MCF 10A (cell line): ENCODE measurements around the gene TMSB15C. TPM values are rescaled to one million over a fixed set of nuclear protein-coding genes. Genes with fewer than 3 reads are reported as not detected.
"Not testable (repeated sequence)": the region's sequence is repeated elsewhere in the genome, so short reads cannot be mapped to it uniquely, and the experiment has no call there.

Source experiments
- BruUV-seq: library from RNA; stranded (reverse); fragments of 400-500 nt; replicated peaks from 2 replicates; lab custom pipeline; 2021; lab: Mats Ljungman, UMichigan
- CTCF ChIA-PET: fragments of 300-600 bp; sonication (Branson Sonifier 250); formaldehyde crosslinking; extraction: SDS; loops from one replicate; lab custom pipeline; 2021; ENCODE audit warnings: antibody characterized with exemption, inconsistent platforms; lab: Yijun Ruan, JAX
- POLR2A ChIA-PET: fragments of 300-600, 350-650 bp; sonication (Branson Sonifier 250); formaldehyde crosslinking; extraction: SDS; loops from one replicate; lab custom pipeline; 2020; ENCODE audit warnings: antibody characterized with exemption, inconsistent platforms; lab: Yijun Ruan, JAX
- DNase-seq: peaks from one replicate; pipeline ENCODE4 v3.0.0-alpha.2; 2018; ENCODE audit not compliant: unreplicated experiment
- H3K27ac Mint-ChIP-seq: one replicate; pipeline ENCODE4 v1.8.0; 2022; ENCODE audit warnings: mild to moderate bottlenecking, low read depth, mixed read lengths; ENCODE audit not compliant: unreplicated experiment
- H3K27me3 Mint-ChIP-seq: one replicate; pipeline ENCODE4 v1.8.0; 2022; ENCODE audit warnings: mixed read lengths; ENCODE audit not compliant: insufficient read depth, unreplicated experiment
- H3K36me3 Mint-ChIP-seq: one replicate; pipeline ENCODE4 v1.8.0; 2022; ENCODE audit warnings: mild to moderate bottlenecking, moderate library complexity, mixed read lengths; ENCODE audit not compliant: insufficient read depth, unreplicated experiment
- H3K4me1 Mint-ChIP-seq: one replicate; pipeline ENCODE4 v1.8.0; 2022; ENCODE audit warnings: mixed read lengths; ENCODE audit not compliant: insufficient read depth, unreplicated experiment
- H3K4me3 Mint-ChIP-seq: one replicate; pipeline ENCODE4 v1.8.0; 2022; ENCODE audit warnings: mild to moderate bottlenecking, moderate library complexity, mixed read lengths; ENCODE audit not compliant: unreplicated experiment
- H3K9me3 Mint-ChIP-seq: one replicate; pipeline ENCODE4 v1.8.0; 2022; ENCODE audit warnings: mixed read lengths; ENCODE audit not compliant: unreplicated experiment
- intact Hi-C: fragments of 100-400 bp; cut with micrococcal nuclease; formaldehyde crosslinking; loops from 2 replicates; pipeline ENCODE4 v1.14.1; 2022
- total RNA-seq: library from RNA; stranded (reverse); gene quantifications from 2 replicates; pipeline ENCODE4 v1.2.3, GENCODE V29; 2022
- TF ChIP-seq, protein P1 (sequence below): fragments of 200-600 bp; IDR thresholded peaks from one replicate; pipeline ENCODE4 v1.8.0; 2022; ENCODE audit warnings: antibody characterized with exemption, mild to moderate bottlenecking; ENCODE audit not compliant: unreplicated experiment

TMSB15C gene
- total RNA-seq, 1 experiment from 2014 or later = 1.3 TPM

DNA sequence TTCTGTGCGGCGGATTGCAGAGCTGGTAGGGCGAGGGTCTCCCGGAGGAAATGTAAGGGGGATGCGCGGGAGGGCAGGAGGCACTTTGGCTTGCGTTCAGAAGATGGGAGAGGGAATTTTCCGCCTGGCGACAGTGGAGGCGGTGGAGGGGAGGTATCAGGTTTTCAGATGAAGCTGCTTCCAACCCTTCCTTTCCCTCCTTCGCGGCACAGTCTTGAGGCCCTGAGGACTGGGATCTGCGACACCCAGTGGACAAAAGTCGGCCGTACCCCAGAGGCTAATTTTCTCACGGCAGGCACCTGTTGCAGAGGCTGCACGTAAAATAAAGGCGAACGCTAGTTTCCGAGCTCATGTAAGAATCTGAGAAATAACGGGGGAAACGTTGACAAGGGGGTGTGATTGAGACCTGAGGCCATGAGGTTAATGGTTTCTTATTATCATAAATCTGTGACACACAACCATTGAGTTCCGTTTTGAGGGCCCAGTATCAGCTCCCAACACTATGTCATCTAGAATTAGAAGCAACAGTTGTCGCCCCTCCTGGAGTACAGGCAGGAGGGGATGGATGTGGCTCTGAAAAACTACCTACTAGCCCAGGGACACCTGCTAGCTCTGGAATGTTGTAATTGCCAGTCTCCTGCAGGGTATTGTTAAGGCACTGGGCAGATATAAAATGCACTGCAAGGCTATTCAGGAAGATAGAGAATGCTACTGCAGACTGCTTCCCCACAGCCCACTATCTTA lies 37.4 kb upstream of the TMSB15C start:
- BruUV-seq = no TSS peak
- no peaks in the 10 kb centered on the region for H3K9me3 Mint-ChIP-seq
- DNase-seq = peak; percentile 63

GRCh38 chrX:104112326-104112951 lies 36.4 kb upstream of the TMSB15C start, which contains the start of gene ZCCHC18:
ZCCHC18 (plus strand) TSS chrX:104112523; CDS start chrX:104114112, 1,589 bp downstream.
- intact Hi-C loops = loop anchor here (2.0 kb wide), 1 partner anchor 426 kb away; the partner anchor contains the start of gene MORF4L2
- H3K9me3 Mint-ChIP-seq = no peaks in the 10 kb centered on the region
- no peak within 1 kb of the TSS for H3K27ac Mint-ChIP-seq
- H3K4me3 Mint-ChIP-seq = peak within 1 kb of the TSS; percentile 76
- BruUV-seq = no TSS peak
- H3K27me3 Mint-ChIP-seq = peaks cover 80% of the 10 kb centered on the region
- ChIA-PET POLR2A (no interaction called here), CTCF (interaction anchor here (0.6 to 2.0 kb wide), 8 partner anchors 9 to 440 kb away, joined by 3 to 11 read pairs (median 4); no protein-coding TSS in a partner anchor)
- DNase-seq = peak; percentile 13
- peaks cover 8% of the 10 kb centered on the region for H3K4me1 Mint-ChIP-seq
- TF ChIP-seq, protein P1, sequence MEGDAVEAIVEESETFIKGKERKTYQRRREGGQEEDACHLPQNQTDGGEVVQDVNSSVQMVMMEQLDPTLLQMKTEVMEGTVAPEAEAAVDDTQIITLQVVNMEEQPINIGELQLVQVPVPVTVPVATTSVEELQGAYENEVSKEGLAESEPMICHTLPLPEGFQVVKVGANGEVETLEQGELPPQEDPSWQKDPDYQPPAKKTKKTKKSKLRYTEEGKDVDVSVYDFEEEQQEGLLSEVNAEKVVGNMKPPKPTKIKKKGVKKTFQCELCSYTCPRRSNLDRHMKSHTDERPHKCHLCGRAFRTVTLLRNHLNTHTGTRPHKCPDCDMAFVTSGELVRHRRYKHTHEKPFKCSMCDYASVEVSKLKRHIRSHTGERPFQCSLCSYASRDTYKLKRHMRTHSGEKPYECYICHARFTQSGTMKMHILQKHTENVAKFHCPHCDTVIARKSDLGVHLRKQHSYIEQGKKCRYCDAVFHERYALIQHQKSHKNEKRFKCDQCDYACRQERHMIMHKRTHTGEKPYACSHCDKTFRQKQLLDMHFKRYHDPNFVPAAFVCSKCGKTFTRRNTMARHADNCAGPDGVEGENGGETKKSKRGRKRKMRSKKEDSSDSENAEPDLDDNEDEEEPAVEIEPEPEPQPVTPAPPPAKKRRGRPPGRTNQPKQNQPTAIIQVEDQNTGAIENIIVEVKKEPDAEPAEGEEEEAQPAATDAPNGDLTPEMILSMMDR = no peak
- no peaks in the 10 kb centered on the region for H3K36me3 Mint-ChIP-seq

More for the DNA sequence above, 37.4 kb upstream of the TMSB15C start:
- POLR2A ChIA-PET = no interaction called here
- CTCF ChIA-PET = interaction anchor here (0.6 to 2.0 kb wide), 9 partner anchors 8 to 362 kb away, joined by 3 to 11 read pairs (median 3); no protein-coding TSS in a partner anchor
- Mint-ChIP-seq H3K36me3 (no peaks in the 10 kb centered on the region), H3K4me3 (peak overlapping the region; percentile 76), H3K4me1 (peaks cover 8% of the 10 kb centered on the region), H3K27me3 (peaks cover 80% of the 10 kb centered on the region), H3K27ac (no peak overlapping the region)
- intact Hi-C loops = loop anchor here (1.0 to 2.0 kb wide), 2 partner anchors 268 to 427 kb away; partner anchors contain the start of gene MORF4L2
- TF ChIP-seq, protein P1 = peak; percentile 29

DNA sequence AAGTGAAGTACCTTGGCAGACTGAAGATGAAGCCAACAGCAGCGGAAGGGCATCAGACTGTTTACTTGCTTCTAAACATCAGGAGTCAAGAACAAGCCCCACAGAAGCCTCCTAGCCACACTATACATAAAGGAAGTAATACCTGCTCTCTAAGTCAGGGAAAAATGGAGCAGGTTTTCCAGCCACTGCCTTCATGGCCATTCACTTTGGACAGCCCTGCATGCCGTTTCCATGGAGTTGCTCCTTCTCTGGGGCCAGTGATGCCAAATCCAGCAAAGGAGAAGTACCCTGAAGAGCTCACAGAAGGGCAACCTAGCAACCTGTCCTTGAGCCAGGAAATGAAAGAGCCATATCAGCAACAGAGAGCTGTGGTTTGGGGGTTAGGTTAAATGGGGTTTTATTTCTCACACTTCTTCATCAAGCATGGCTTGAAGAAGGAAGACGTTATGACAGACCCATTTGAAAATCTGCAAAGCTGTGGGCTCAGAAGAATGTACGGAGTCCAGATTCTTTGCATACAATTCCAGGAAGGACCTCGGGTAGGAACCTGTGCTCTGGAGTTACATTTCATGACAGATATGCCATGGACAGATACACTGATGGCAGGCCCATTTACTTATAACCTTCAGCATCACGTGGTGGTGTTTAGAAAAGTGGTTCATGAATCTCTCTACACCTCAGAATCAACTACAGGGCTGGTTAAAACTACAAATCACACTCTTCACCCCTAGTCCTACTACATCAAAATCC lies 34.6 kb upstream of the TMSB15C start:
- intact Hi-C loops, H3K4me1 Mint-ChIP-seq, DNase-seq, H3K4me3 Mint-ChIP-seq, H3K9me3 Mint-ChIP-seq, H3K27ac Mint-ChIP-seq, BruUV-seq, H3K36me3 Mint-ChIP-seq: not testable (repeated sequence)
- ChIA-PET POLR2A (interaction anchor here (1.2 kb wide), 1 partner anchor 10 kb away, joined by 4 read pairs; no protein-coding TSS in a partner anchor), CTCF (interaction anchor here (0.5 to 1.3 kb wide), 3 partner anchors 8 to 823 kb away, joined by 3 to 5 read pairs (median 5); no protein-coding TSS in a partner anchor)
- H3K27me3 Mint-ChIP-seq = peaks cover 80% of the 10 kb centered on the region

DNA sequence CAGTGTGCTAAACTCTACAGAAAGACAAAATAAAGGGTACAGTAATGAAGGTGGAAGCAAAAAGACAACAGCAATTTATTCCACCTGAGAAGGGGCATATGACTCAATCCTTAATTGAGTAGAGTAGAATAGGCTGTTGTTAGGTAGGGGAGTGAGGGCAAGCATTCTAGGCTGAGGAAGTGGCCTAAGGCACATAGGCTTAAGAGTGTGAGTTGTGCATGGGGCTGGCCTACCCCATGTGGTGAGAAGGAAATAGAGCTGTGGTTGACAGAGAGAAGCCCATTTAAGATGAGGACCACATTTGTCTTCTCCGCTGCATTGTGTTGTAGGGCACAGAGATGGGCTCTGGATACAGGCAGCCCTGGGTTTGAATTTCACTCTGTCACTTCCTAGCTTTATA lies 32.9 kb upstream of the TMSB15C start:
- POLR2A ChIA-PET = no interaction called here
- intact Hi-C loops = no loop called here
- no peak for DNase-seq
- BruUV-seq = no TSS peak
- no peaks in the 10 kb centered on the region for H3K9me3 Mint-ChIP-seq
- TF ChIP-seq, protein P1 = no peak
- H3K36me3 Mint-ChIP-seq = no peaks in the 10 kb centered on the region
- no peak overlapping the region for H3K4me3 Mint-ChIP-seq
- CTCF ChIA-PET = interaction anchor here (1.1 kb wide), 1 partner anchor 9 kb away, joined by 4 read pairs; no protein-coding TSS in a partner anchor
- peaks cover 81% of the 10 kb centered on the region for H3K27me3 Mint-ChIP-seq
- H3K27ac Mint-ChIP-seq = no peak overlapping the region
- H3K4me1 Mint-ChIP-seq = peaks cover 8% of the 10 kb centered on the region
